Kidney epithelial cell (primary cell): ENCODE data around the gene IRAK2. TPM values are rescaled to one million over a fixed set of nuclear protein-coding genes. Genes with fewer than 3 reads are reported as not detected.

Source experiments
- DNase-seq: peaks from one replicate; pipeline ENCODE4 v3.0.0-alpha.2; 2010; ENCODE audit warnings: low read depth
- H3K27me3 ChIP-seq: 2 replicates; pipeline ENCODE4 v1.6.0; 2011; ENCODE audit warnings: low read length; ENCODE audit not compliant: control insufficient read depth, insufficient read depth
- H3K36me3 ChIP-seq: 2 replicates; pipeline ENCODE4 v1.5.1; 2011; ENCODE audit warnings: low read length; ENCODE audit not compliant: control insufficient read depth, insufficient read depth
- H3K4me3 ChIP-seq: 2 replicates; pipeline ENCODE4 v1.5.1; 2011; ENCODE audit warnings: low read depth, mild to moderate bottlenecking, control low read depth, low read length
- total RNA-seq: library from RNA; depleted of rRNA; stranded (reverse); fragments of >200 nt; gene quantifications from 2 replicates; pipeline ENCODE4 v1.2.3, GENCODE V29; 2015
- TF ChIP-seq, protein P1 (sequence below): IDR thresholded peaks from 2 replicates; pipeline ENCODE4 v1.5.1; 2011; ENCODE audit warnings: mild to moderate bottlenecking, moderate library complexity, low read length, control low read depth, inconsistent platforms; ENCODE audit not compliant: insufficient read depth, poor library complexity, severe bottlenecking

IRAK2 gene
- total RNA-seq, 1 donor from 2014 or later: 65.5 TPM

DNA sequence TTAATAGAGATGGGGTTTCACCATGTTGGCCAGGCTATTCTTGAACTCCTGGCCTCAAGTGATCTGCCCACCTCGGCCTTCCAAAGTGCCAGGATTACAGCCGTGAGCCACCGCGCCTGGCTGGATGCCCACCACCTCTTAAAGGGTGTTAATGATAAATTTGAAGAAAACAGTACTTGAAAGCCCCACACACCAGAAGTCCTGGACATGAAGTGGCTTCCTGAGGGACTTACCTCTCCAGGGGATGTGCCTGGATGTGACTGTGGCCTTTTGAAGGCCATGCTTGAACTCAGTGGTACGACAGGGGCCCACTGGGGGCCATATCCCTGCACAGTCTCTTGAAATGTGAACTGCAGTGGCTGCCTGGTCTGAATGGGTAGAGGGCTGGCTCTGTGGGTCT lies 18.2 kb downstream of the IRAK2 start:
- Histone ChIP-seq H3K36me3 (no peaks in the 10 kb centered on the region), H3K4me3 (no peak overlapping the region), H3K27me3 (no peaks in the 10 kb centered on the region)
- no peak for DNase-seq
- TF ChIP-seq, protein P1, sequence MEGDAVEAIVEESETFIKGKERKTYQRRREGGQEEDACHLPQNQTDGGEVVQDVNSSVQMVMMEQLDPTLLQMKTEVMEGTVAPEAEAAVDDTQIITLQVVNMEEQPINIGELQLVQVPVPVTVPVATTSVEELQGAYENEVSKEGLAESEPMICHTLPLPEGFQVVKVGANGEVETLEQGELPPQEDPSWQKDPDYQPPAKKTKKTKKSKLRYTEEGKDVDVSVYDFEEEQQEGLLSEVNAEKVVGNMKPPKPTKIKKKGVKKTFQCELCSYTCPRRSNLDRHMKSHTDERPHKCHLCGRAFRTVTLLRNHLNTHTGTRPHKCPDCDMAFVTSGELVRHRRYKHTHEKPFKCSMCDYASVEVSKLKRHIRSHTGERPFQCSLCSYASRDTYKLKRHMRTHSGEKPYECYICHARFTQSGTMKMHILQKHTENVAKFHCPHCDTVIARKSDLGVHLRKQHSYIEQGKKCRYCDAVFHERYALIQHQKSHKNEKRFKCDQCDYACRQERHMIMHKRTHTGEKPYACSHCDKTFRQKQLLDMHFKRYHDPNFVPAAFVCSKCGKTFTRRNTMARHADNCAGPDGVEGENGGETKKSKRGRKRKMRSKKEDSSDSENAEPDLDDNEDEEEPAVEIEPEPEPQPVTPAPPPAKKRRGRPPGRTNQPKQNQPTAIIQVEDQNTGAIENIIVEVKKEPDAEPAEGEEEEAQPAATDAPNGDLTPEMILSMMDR: no peak

DNA sequence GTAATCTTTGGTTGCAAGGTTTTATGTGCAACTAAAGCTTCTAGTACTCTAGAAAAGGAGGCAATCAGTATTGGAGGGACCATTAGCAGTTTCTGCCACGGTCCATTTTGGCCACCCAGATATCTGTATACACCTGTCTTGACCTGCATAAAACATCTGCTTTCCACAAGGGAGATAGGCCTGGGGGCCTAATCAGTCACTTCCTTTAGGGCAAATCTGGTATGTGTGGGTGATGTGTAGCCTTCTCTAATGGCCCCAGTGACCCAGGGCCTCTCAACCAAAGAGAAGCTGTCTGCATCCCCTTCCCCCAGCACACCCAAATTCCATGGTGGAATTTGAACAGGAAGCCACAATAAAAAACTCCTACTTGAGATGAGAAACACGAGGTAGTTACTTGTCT lies 19.5 kb downstream of the IRAK2 start:
- DNase-seq: no peak
- Histone ChIP-seq H3K4me3 (no peak overlapping the region), H3K27me3 (no peaks in the 10 kb centered on the region), H3K36me3 (no peaks in the 10 kb centered on the region)
- TF ChIP-seq, protein P1: no peak

DNA sequence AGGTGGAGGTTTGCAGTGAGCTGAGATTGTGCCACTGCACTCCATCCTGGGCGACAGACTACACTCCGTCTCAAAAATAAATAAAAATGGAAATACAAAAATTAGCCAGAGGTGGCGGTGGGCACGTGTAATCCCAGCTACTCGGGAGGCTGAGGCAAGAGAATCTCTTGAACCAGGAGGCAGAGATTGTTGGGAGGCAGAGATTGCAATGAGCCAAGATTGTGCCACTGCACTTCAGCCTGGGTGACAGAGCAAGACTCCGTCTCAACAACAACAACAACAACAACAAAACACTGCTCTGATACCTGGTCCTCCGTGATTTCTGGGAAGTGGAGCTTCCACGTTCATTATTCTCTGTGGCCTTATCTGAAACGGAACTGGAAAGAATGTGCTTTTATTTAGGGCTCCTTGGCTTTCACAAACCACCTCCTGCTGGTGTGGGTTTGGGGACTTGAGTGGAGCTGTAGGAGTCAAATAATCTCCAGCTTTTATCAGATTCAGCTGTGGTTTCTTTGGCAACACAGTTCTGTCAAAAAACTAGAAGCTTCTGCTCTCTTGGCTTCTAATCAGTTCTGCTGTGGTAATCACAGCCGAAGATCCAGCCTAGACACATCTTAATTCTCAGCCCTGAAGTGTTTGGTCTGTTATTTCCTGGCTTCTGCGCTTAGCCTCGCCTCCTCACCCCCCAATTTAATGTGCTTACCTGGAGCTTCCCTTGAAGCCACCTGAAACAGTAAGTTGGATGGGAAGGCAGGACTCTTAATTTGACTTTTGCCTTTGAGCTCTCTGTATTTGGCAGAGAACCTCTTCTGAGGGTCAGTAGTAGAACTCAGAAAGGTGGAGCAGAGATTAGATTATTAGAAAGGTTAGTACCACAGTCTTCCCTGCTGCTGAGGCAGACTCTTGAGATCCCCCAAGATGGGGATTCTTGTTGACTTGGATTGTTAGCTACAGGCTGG lies 21.4 kb downstream of the IRAK2 start:
- DNase-seq: no peak
- H3K36me3 ChIP-seq: no peaks in the 10 kb centered on the region
- no peaks in the 10 kb centered on the region for H3K27me3 ChIP-seq
- TF ChIP-seq, protein P1: no peak
- H3K4me3 ChIP-seq: no peak overlapping the region

DNA sequence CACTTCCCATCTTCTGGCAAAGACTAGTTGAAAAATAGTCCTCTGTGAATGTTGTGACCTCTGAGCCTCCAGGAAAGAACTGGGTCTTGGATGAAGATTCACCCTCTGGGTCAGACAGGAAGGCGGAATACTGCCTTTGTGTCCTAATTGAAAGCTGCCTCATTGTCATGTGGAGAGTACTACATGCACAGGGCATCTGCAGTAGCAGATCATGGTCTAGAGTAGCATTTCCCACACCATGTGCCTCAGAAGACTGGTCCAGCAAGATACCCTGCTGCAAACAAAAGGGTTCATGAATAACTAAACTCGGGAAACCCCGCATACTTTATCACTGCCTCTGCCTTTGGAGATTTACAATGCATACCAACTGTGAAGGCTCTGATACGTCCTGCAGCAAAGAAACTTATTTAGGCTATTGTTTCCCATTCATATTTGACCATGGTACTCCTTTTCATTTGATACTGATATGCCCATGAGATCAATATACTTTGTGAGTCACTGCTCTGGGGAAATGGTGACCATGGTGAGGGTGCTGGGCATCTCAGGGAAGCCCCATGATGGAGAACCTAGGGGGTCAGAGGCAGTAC lies 22.7 kb downstream of the IRAK2 start:
- H3K4me3 ChIP-seq: no peak overlapping the region
- H3K36me3 ChIP-seq: no peaks in the 10 kb centered on the region
- DNase-seq: no peak
- TF ChIP-seq, protein P1: no peak
- no peaks in the 10 kb centered on the region for H3K27me3 ChIP-seq

DNA sequence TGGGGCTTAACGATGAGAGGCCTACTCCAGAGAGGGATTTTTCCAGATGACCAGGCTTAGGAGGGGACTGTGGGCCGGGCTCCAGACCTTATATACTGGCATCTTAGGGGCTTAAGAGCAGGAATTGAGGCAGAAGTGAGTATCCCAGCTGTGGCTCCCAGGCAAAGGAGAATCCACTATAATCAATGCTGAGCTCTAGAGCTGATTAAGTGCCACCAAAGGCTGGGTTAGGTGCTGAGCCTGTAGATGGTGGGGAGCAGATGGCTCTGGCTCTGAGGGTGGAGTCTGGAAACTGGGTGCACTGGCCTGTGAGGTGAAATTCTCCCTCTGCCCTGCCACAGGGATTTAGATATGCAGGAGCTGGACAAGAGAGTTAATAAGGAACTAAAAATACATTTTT lies 23.2 kb downstream of the IRAK2 start:
- H3K36me3 ChIP-seq: no peaks in the 10 kb centered on the region
- no peaks in the 10 kb centered on the region for H3K27me3 ChIP-seq
- H3K4me3 ChIP-seq: no peak overlapping the region
- no peak for DNase-seq
- TF ChIP-seq, protein P1: no peak
